ENCODE results near the gene PKN2. TPM values are rescaled to one million over a fixed set of nuclear protein-coding genes. Genes with fewer than 3 reads are reported as not detected.

The PKN2 gene
- total and polyA plus RNA-seq, 2 of the 8 experiments (the other 6 are each of a cell fraction or from before 2014, with no cell fraction given) = 7.8 to 32.0 TPM

DNA sequence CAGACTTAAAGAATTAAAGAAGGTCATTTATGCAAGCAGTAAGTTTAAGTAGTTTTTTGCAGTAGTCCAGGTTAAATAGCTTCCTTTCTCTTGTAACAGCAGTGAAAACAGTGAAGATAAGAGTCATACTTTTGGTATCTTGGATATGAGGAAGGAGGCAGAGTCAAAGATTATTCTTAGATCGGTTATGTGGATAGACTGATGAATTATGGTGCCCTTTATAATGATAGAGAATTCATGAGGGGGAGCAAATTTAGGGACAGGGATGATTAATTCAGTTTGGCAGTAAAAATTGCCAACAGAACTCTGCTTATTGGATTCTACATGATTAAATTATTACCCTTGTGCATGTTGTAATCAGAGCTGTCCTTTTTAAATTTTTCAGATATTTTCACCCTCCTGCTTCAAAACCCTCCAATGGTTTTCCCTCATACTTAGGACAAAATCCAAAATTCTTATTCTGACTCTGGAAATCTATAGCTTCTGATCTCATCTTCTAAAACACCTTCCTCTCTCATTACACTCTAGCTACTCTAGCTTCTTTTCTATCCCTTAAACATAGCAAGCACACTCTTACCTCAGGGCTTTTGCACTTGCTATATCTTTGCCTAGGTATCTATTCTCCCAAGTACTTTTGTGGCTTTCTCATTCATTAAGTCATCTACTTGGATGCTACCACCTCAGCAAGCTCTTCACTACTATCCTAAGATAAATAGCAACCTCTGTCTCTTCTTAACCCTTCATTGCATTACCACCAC, 79.8 kb downstream of the PKN2 start (continued):
- TF ChIP-seq, protein P1, sequence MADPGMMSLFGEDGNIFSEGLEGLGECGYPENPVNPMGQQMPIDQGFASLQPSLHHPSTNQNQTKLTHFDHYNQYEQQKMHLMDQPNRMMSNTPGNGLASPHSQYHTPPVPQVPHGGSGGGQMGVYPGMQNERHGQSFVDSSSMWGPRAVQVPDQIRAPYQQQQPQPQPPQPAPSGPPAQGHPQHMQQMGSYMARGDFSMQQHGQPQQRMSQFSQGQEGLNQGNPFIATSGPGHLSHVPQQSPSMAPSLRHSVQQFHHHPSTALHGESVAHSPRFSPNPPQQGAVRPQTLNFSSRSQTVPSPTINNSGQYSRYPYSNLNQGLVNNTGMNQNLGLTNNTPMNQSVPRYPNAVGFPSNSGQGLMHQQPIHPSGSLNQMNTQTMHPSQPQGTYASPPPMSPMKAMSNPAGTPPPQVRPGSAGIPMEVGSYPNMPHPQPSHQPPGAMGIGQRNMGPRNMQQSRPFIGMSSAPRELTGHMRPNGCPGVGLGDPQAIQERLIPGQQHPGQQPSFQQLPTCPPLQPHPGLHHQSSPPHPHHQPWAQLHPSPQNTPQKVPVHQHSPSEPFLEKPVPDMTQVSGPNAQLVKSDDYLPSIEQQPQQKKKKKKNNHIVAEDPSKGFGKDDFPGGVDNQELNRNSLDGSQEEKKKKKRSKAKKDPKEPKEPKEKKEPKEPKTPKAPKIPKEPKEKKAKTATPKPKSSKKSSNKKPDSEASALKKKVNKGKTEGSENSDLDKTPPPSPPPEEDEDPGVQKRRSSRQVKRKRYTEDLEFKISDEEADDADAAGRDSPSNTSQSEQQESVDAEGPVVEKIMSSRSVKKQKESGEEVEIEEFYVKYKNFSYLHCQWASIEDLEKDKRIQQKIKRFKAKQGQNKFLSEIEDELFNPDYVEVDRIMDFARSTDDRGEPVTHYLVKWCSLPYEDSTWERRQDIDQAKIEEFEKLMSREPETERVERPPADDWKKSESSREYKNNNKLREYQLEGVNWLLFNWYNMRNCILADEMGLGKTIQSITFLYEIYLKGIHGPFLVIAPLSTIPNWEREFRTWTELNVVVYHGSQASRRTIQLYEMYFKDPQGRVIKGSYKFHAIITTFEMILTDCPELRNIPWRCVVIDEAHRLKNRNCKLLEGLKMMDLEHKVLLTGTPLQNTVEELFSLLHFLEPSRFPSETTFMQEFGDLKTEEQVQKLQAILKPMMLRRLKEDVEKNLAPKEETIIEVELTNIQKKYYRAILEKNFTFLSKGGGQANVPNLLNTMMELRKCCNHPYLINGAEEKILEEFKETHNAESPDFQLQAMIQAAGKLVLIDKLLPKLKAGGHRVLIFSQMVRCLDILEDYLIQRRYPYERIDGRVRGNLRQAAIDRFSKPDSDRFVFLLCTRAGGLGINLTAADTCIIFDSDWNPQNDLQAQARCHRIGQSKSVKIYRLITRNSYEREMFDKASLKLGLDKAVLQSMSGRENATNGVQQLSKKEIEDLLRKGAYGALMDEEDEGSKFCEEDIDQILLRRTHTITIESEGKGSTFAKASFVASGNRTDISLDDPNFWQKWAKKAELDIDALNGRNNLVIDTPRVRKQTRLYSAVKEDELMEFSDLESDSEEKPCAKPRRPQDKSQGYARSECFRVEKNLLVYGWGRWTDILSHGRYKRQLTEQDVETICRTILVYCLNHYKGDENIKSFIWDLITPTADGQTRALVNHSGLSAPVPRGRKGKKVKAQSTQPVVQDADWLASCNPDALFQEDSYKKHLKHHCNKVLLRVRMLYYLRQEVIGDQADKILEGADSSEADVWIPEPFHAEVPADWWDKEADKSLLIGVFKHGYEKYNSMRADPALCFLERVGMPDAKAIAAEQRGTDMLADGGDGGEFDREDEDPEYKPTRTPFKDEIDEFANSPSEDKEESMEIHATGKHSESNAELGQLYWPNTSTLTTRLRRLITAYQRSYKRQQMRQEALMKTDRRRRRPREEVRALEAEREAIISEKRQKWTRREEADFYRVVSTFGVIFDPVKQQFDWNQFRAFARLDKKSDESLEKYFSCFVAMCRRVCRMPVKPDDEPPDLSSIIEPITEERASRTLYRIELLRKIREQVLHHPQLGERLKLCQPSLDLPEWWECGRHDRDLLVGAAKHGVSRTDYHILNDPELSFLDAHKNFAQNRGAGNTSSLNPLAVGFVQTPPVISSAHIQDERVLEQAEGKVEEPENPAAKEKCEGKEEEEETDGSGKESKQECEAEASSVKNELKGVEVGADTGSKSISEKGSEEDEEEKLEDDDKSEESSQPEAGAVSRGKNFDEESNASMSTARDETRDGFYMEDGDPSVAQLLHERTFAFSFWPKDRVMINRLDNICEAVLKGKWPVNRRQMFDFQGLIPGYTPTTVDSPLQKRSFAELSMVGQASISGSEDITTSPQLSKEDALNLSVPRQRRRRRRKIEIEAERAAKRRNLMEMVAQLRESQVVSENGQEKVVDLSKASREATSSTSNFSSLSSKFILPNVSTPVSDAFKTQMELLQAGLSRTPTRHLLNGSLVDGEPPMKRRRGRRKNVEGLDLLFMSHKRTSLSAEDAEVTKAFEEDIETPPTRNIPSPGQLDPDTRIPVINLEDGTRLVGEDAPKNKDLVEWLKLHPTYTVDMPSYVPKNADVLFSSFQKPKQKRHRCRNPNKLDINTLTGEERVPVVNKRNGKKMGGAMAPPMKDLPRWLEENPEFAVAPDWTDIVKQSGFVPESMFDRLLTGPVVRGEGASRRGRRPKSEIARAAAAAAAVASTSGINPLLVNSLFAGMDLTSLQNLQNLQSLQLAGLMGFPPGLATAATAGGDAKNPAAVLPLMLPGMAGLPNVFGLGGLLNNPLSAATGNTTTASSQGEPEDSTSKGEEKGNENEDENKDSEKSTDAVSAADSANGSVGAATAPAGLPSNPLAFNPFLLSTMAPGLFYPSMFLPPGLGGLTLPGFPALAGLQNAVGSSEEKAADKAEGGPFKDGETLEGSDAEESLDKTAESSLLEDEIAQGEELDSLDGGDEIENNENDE (IDR thresholded peaks at IDR 0.05; ENCODE audit: insufficient replicate concordance, low read length) = no peak
- TF ChIP-seq RBBP5 (IDR thresholded peaks at IDR 0.05; ENCODE audit: borderline replicate concordance, low read depth, low read length) (no peak), CTBP2 (IDR thresholded peaks at IDR 0.05; ENCODE audit: borderline replicate concordance, insufficient read depth, insufficient read length, low read length) (no peak), CREB1 (IDR thresholded peaks at IDR 0.05) (no peak)

Data from H1 (cell line).